Thyroid gland (tissue), 4 donors: ENCODE measurements around the gene KRTAP2-1.

Experiments
- POLR2A ChIP-seq, 2 donors: fragments of 450-650 bp; IDR thresholded peaks; one replicate each; pipeline ENCODE4 v1.6.1; 2017; ENCODE audit warnings: antibody characterized with exemption in 2 of 2, mild to moderate bottlenecking in 2 of 2, moderate library complexity in 1 of 2
- TF ChIP-seq, protein P1 (sequence below), 6 experiments: fragments of 200-600 bp in 3 of 6; fragments of 450-650 bp in 3 of 6; sonication (generic) in 3 of 6; IDR thresholded peaks; one replicate each; pipeline ENCODE4 v1.5.1; 2016 to 2019; ENCODE audit warnings: antibody characterized with exemption in 6 of 6, mild to moderate bottlenecking in 2 of 6, inconsistent platforms in 1 of 6, moderate library complexity in 1 of 6

DNA sequence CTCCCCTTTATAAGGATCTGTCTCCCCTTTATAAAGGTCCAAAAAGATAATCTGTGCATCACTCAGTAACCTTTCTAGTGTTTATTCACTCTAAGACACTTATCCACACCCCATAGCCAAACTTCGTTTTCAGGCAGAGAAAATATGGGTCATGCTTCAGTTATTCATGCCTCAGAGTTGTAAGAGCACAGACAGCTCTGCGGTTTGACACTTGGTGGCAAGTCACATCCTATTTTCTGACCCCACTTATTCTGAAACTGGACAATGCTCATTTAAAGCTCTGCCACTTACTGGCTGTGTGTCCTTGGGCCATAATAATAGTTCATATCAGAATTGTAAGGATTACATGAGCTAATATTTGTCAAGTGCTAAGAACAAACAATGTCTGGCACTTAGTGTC, 2.0 kb upstream of the KRTAP2-1 start:
- TF ChIP-seq, protein P1, sequence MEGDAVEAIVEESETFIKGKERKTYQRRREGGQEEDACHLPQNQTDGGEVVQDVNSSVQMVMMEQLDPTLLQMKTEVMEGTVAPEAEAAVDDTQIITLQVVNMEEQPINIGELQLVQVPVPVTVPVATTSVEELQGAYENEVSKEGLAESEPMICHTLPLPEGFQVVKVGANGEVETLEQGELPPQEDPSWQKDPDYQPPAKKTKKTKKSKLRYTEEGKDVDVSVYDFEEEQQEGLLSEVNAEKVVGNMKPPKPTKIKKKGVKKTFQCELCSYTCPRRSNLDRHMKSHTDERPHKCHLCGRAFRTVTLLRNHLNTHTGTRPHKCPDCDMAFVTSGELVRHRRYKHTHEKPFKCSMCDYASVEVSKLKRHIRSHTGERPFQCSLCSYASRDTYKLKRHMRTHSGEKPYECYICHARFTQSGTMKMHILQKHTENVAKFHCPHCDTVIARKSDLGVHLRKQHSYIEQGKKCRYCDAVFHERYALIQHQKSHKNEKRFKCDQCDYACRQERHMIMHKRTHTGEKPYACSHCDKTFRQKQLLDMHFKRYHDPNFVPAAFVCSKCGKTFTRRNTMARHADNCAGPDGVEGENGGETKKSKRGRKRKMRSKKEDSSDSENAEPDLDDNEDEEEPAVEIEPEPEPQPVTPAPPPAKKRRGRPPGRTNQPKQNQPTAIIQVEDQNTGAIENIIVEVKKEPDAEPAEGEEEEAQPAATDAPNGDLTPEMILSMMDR (IDR thresholded peaks at IDR 0.05): no peak
- no peak for TF ChIP-seq POLR2A (IDR thresholded peaks at IDR 0.05)
